ENCODE data around the gene HECW1.
"Not testable (repeated sequence)": the region's sequence is repeated elsewhere in the genome, so short reads cannot be mapped to it uniquely, and the experiment has no call there.

HECW1 gene

DNA sequence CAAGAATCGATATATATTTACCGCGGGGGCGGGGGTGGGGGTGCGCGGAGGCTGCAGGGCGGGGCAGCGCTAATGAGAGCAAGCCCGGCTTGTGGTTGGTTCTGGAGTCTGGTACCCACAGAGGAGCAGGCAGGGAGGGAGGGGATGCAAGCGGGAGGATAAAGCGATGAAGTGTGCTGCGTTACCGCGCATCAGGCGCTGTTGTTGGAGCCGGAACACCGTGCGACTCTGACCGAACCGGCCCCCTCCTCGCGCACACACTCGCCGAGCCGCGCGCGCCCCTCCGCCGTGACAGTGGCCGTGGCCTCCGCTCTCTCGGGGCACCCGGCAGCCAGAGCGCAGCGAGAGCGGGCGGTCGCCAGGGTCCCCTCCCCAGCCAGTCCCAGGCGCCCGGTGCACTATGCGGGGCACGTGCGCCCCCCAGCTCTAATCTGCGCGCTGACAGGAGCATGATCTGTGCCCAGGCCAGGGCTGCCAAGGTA is at the start of gene HECW1:
Gene HECW1, plus strand, starts transcription at position 189 of the 482 bp plus-strand sequence. CDS start 131,259 bp downstream, outside the sequence.
- no peak for DNase-seq (ENCODE audit: low read depth, low spot score)

DNA sequence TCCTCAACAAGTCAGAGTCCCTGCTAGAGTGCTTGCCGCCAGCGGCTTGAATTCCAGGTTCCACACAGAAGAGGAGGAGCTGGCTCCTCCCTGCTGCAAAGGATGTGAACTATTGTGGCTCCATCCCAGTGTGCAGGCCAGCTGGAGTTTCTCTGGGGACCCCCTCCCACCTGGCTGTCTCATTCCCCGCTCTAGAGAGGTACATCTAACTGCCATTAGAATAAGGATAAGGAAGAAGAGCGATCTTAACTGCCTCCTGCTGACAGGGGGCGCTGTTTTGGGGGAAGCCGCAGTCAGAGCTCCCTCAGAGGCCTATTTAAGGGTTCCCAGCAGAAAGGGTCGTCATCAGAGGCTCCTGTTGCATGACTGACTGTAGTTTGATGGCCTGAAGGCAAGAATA is 40.8 kb upstream of the HECW1 start:
- no peak for DNase-seq (ENCODE audit: low read depth, low spot score)

DNA sequence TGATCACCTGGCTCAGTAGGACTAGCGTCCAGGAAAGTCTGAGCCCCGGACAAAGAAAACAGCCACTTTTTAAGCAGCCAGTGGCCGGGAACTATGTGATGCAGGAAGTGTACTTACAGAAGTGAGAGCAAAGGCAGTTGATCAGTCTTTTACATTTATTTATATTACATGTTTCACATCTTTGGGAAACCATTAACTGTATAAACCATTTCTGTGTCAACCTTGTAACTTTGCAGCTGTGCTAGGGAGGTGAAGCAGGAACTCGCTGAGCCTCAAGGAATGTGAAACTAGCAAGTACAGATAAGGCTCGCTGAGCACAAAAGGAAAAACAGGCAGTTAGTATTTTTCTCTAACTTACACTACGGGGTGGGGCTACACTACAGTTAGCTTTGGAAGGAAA is 39.9 kb upstream of the HECW1 start:
- no peak for DNase-seq (ENCODE audit: low read depth, low spot score)

DNA sequence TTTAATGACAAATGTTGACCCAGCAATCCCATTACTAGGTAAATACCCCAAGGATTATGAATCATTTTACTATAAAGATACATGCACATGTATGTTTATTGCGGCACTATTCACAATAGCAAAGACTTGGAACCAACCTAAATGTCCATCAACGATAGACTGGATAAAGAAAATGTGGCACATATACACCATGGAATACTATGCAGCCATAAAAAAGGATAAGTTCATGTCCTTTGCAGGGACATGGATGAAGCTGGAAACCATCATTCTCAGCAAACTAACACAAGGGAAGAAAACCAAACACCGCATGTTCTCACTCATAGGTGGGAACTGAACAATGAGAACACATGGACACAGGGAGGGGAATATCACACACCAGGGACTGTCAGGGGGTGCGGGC is 38.6 kb upstream of the HECW1 start:
- DNase-seq (ENCODE audit: low read depth, low spot score) = not testable (repeated sequence)

DNA sequence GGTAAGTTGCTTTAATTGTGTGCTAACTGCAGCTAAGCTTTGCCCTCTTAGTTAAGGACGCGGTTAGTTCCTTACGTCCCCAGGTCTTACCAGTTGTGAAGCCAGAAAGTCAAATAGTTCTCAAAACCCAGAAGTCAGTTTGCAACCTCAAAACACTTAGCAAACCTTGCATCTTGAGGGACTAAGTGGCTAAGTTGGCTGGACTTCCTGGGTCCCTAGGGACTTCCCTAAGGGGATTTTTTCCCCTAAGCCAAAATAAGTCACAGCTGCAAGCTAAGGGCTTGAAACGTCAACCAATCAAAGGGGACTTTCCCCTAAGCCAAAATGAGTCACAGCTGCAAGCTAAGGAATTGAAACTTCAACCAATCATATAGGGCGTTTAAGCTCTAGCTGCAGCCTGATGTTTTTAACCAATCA is 36.2 kb upstream of the HECW1 start:
- DNase-seq (ENCODE audit: low read depth, low spot score) = no peak

DNA sequence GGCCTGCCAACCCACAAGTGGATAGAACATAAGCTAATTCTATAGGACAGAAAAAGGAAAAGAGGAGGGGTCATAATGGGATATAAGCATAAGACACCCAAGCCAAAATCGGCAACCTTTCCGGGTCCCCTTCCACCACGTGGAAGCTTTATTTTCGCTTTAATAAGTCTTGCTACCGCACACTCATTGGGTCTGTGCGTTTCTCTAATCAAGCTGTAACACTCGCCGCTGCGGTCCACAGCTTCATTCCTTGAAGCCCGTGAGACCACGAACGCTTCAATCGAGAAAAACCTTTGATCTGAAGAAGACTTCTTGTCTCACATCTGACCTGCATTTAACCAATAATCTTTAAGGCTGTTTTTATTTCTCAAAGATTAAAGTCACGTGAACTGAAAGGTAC is 35.8 kb upstream of the HECW1 start:
- DNase-seq (ENCODE audit: low read depth, low spot score) = no peak

DNA sequence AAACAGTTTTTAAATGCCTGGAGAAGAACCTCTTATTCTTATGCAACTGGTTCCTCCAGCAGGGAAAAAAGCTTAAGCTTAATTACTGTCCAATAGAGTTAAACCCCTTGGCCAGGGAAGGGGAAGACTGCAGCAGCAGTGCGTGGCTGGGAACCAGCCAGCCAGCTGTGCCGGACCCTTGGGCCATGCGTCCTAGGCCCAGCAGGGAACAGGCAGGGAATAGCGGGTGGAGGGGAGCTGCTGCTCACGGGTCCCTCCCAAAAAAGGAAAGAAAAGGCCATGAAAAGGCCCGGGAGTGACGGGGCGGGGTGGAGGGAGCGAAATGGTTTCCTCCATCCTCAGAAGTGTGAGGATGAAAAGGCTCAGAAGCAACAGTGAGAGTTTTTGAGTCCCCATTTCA is 35.2 kb upstream of the HECW1 start:
- DNase-seq (ENCODE audit: low read depth, low spot score) = no peak

DNA sequence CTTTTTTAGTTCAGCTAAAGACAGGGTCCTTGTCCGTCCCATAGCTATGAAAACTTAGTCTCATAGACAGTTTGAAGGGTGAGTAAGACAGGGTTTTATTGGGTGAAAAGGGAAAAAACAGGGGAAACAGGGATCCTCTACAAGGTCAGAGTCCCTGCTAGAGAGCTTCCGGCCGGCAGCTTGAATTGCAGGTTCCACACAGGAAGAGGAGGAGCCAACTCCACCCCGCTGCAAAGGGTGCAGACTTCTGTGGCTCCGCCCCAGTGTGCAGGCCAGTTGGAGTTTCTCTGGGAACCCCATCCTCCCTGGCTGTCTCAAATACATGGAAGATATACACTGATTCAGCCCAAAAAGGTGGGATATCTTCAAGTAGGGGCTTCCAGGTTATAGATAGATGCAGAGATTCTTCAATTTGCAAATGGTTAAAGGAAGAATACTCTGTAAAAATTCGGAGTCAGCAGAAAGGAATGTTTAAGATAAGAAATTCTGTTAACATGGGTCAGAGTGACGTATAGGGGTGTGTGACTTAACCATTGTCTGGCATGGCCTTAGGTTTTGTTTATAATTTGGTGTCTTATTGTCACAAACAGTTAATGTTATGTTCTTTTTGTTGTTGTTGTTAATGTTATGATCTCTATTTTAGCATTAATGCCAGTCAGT is 34.6 kb upstream of the HECW1 start:
- no peak for DNase-seq (ENCODE audit: low read depth, low spot score)

DNA sequence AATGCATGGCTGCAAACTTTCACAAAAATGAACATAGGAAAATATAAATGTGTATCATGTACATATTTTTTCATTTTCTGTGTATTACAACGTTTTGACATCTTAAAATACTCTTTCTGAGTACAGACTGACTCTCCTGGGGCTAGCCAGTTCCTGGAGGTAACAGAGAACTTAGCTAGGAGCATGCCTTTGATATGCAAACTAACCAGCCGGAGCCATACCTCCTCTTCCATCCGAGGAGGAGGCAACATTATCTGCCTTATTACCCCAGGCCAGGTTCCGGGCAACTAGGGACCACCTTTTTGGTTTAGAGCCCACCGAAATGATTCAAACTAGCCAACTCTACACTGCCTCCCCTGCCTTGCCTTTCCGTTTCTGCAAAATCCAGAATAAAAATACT is 33.7 kb upstream of the HECW1 start:
- DNase-seq (ENCODE audit: low read depth, low spot score) = no peak

DNA sequence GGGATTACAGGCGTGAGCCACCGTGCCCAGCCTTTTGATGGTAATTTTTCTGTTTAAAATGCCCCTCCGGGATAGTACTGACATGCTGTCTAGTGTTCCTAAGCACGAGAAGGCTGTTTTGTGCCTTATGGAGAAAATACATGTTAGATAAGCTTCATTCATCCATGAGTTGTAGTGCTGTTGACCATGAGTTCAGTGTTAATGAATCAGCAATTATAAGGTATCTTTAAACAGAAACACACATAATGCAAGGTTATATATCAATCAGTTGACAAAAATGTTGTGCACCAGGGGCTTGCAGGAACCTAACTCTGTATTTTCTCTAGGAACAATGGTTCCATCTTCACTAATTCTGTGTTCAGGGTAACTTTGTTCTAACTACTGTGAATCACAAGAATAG is 30.8 kb upstream of the HECW1 start:
- no peak for DNase-seq (ENCODE audit: low read depth, low spot score)

DNA sequence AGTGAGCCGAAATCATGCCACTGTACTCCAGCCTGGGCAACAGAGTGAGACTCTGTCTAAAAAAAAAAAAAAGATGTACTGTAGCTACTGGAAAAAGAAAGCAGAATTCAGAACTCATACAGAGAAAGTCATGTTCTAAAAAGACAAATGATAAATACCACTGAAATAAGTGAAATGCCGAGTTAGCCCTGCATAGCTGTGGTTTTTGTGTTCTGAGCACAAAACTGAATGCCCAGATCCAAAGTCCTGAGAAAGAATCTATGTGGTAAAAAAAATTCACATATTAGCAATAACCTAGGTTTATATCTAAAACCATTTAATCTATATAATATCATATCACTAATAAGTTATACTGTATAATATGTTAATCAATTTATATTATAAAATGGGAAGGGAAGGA is 29.3 kb upstream of the HECW1 start:
- no peak for DNase-seq (ENCODE audit: low read depth, low spot score)

DNA sequence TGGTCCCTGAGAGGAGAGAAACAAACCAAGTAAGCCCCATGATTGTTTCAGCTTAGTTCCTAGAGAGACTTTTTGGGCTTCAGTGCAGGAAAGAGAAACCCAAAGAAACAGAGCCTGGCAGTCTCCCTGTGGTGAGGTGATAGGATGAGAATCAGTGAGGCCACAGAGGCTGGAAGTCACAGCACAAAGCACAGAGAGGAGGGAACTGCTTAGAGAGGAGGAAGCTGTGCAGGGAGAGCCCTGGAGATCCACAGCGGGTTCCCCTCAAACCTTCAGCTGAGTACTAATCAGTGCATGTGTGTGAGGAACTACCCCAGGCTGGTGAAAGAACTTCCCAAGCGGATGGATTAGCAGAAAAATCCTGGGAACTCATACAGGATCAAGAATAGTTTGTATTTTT is 27.4 kb upstream of the HECW1 start:
- DNase-seq (ENCODE audit: low read depth, low spot score) = no peak

DNA sequence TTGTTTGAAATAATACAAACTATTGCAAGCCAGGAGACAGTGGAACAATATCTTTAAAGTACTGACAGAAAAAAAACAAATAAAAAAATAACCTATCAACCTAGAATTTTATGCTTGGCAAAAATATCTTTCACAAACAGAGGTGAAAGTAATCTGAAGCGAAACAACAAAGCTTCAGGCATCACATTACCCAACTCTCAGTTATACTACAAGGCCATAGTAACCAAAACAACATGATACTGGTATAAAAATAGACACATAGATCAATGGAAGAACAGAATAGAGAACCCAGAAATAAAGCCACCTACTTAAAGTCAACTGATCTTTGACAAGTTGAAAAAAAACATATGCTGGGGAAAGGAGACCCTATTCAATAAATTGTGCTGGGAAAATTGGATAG is 26.5 kb upstream of the HECW1 start:
- no peak for DNase-seq (ENCODE audit: low read depth, low spot score)

DNA sequence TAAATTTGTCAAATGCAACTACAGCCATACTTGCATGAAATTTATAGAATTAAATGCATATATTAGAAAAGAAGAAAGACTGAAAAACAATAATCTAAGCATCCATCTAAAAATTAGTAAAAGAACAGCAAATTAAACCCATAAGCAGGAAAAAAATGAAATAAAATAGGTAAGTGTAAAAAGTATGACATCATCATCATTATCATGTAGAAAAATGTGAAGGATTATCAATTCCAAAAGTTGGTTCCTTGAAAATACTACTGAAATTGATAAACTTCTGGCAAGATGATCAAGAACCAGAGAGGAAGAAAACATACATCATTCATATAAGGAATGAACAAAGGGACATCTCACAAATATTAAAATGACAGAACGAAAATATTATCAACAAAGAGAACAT is 19.6 kb upstream of the HECW1 start:
- no peak for DNase-seq (ENCODE audit: low read depth, low spot score)

DNA sequence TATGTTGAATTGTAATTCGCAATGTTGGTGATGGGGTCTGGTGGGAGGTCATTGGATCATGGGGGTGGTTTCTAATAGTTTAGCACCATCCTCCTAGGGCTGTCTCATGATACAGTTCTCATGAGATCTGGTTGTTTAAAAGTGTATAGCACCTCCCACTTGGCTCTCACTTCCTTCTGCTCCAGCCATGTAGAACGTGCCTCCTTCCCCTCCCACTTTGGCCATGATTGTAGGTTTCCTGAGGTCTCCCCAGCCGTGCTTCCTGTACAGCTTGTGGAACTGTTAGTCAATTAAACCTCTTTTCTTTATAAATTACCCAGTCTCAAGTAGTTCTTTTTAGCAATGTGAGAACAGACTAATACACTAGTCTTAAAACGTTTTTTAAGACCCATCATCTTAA is 15.6 kb upstream of the HECW1 start:
- no peak for DNase-seq (ENCODE audit: low read depth, low spot score)

DNA sequence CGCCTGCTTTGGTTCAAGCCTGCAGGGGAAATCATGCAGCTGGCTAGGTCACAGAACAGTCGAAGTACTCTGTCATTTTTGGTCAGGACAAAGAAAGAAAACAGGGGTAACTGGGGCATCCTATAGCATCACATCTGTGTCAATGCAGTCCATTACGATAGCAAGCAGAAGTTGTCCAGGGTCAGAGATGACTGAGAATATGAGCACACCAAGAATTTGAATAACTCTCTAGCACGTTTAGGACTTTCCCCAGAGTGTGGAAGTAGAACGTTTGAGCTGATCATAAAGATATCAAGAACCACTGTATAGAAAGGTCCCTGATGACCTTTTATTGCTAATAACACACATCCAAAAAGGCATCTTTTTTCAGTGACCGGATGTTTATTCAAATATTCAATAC is 12.7 kb upstream of the HECW1 start:
- DNase-seq (ENCODE audit: low read depth, low spot score) = no peak

DNA sequence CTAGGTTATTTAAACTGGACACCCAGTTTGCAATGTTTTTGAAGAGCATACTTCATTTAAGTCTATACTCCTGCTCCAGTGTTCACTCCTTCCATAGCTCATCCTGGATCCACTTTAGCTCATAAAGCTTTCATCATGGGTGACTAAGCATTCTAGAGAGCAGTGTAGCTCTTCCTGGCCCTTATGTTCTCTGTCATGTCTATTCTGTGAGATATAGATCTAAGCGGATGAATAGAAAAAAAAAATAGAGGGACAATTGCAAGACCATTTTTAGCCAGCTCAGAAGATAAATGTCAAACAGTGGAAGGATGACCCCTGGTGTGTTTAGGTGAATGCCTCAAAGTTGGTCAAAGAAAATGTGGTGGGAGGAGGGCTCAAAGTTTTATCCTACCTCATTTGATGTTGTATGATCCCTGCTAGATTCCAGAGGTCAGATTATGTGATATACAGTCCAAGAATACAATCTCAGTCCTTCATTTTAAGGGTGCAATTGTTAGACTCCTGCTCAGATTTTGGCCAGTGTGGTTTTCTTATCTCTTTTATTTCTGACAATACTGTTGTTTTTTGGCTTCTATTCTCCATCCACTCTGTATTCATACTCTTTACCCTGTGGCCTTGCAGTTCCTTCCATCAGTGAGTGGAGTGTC is 7.5 kb upstream of the HECW1 start:
- no peak for DNase-seq (ENCODE audit: low read depth, low spot score)

DNA sequence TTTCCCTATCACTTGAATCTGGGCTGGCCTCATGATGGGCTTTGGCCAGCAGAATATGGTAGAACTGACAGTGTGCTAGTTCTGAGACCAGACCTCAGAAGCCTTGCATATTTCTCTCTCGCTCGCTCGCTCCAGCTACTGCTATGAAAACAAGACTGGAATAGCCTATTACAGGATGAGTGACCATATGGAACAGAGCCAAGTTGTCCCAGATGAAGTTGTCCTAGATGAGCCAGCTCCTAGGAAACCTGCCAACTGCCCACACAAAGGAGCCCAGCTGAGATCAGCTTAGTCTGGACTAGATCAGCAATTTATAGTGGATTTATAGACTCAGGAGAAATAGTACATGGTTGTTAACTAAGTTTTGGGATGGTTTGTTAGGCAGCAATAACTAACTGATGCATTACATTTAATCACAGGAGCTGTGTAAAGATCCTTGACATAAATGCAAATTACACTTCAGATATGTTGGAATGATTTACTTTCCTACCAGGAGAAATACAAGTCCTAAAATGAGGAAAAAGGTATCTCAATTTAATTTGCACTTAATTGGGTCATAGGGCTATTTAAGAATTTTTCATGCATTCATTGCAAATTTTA is 6.8 kb upstream of the HECW1 start:
- no peak for DNase-seq (ENCODE audit: low read depth, low spot score)

DNA sequence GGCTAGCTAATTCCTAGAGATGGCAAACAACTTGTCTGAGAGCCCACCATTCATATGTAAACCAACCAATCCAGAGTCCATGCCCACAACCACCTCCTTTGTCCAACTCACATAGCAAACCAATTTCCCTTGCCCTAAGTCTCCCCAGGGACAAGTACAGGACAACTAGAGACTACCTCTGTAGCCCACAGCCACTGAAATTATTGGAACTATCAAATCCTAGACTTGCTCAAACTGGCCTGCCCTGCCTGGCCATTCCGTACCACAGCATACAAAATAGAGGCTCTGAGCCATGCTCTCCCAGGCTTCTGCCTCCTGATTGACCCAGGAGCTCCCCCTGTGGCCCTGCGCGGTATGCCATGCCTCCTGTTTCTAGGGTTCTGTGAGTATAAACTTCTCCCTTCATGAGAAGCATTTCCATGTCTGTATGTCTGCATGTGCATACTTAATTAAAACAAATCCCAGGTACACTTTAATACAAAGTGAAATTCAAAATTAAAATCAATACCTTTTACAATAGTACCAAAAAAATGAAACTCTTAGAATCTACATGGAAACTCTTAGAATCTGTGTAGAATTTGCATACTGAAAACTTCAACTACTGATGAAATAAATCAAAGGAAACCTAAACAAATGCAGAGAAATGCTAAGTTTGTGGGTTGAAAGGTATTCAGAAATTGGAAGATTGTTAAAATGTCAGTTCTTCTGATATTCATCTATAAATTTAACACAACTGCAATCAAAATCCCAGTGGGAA is 4.0 kb upstream of the HECW1 start:
- peak; percentile 14 for DNase-seq (ENCODE audit: low read depth, low spot score)

DNA sequence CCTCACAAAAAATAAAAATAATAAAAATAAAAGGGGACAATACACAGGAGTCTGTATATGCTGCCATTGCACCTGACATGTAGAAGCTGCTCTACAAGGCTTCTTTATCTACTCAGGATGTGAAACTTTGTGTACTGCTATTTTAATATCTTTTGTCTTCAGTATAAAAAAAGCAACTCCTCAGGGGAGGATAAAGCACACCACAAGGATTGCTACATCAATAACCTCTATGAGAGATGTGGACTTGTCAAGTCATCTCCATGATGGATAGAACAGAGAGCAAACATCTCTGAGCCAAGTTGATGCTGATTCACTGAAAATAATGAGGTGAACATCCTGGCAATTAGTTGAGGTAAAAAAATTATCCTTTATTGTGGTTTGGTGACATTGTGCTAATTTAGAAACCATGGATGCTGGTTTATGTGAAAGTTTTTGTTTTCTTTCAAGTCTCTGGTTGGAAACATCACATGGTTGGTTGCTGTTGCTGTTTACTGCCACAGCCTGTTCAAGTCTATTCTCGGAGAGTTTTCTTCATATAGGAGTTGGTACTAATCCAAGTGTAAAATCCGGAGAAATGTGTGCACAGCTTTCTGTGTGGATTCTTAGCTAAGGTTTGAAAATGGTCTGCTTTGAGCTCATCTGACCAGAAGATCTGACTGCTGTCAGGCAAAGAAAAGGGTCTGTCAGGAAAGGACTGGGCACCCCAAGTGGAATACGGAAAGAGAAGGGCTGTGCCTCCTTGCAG is 1.5 kb upstream of the HECW1 start:
- no peak for DNase-seq (ENCODE audit: low read depth, low spot score)

DNA sequence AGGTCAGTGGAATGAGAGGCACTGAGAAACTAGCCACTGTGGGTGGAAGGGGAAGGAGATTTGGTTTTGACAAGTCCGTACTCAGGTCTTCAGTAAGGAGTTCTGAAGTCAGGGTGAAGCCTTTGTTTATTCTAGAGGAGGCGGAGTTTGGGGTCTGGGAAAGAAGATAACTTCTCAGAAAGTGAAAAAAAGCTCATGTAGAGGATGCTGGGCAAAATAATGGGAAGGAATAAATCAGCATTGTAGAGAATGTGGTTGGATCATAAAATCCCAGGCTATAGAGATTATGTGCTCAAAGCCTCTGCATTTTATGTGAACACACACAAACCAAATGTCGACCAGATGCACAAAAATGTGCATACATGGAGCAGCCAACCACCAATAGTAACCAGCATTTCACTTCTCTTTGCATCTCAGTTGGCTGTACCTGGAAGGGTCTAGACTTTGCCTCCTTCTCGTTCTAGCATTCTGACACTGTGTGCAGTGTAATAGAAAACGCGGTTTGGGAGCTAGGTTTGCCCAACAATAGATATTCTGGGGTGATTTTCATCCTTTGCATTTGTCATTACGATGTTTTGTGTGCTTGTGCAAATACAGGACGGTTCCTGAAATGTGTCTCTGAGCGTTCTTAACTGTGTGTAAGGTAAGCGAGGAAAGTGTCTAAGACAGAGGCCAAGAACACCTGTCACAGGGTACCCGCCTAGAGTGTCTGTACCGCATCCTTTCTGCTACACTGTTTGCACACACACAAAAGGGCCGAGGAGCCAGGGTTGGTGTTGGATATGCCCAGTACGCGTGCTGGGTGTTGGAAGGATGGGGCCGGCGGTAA is 603 bp upstream of the HECW1 start:
- DNase-seq (ENCODE audit: low read depth, low spot score) = no peak
